HG02884 (cell line): ENCODE data around the gene PIGT.

Source experiments
- ATAC-seq: cut with Tn5 transposase; IDR thresholded peaks from one replicate; pipeline ENCODE4 v1.9.1; 2021; ENCODE audit warnings: mild to moderate bottlenecking, moderate library complexity; ENCODE audit not compliant: unreplicated experiment

The PIGT gene

DNA sequence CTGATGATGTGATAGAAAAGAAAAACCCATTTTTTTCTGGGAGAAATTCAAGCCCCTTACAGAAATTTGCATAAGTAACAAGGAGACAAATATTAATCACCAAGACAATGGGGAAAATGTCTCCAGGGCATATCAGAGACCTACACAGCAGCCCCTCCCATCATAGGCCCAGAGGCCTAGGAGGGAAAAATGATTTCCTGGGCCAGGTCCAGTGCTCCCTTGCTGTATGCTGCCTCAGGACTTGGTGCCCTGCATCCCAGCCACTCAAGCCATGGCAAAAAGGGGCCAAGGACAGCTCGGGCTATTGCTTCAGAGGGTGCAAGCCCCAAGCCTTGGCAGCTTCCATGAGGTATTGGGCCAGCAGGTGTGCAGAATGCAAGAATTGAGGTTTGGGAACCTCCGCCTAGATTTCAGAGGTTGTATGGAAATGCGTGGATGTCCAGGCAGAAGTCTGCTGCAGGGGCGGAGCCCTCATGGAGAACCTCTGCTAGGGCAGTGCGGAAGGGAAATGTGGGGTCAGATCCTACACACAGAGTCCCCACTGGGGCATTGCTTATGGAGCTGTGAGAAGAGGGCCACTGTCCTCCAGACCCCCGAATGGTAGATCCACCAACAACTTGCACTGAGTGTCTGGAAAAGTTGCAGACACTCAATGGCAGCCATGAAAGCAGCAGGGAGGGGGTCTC, 15.5 kb upstream of the PIGT start:
- no peak for ATAC-seq

DNA sequence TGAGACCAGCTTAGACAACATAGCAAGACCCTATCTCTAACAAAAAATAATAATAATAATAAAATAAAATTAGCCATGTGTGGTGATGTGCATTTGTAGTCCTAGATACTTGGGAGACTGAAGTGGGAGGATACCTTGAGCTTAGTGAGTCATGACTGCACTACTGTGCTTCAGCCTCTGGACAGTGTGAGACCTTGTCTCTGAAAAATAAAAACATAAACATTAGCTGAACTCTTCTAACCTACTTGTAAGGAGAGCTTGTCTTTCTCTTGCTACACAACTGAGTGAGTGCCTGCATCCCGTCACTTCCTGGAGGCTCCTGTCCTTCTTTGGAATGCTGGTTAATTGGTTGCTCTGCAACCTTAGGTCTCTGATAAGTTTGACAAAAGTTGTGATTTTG, 13.0 kb upstream of the PIGT start:
- ATAC-seq, result no peak

DNA sequence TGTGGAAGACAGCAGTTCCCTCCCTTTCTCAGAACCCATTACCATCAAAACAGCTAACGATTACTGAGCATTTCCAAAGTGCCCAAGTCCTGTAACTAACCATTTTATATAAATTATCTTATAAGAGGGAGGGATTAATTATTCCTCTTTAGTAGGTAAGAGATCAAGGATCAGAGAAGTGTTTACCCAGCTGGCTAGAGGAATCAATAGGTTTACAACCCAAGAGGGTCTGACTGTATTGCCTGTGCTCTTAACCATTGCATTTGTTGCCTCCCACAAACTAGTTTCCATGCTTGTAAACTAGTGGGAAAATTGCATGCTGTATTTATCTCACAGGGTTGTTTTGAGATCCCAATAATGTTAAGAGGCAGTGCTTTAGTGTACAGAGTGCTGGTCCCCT, 11.5 kb upstream of the PIGT start:
- ATAC-seq, result no peak

DNA sequence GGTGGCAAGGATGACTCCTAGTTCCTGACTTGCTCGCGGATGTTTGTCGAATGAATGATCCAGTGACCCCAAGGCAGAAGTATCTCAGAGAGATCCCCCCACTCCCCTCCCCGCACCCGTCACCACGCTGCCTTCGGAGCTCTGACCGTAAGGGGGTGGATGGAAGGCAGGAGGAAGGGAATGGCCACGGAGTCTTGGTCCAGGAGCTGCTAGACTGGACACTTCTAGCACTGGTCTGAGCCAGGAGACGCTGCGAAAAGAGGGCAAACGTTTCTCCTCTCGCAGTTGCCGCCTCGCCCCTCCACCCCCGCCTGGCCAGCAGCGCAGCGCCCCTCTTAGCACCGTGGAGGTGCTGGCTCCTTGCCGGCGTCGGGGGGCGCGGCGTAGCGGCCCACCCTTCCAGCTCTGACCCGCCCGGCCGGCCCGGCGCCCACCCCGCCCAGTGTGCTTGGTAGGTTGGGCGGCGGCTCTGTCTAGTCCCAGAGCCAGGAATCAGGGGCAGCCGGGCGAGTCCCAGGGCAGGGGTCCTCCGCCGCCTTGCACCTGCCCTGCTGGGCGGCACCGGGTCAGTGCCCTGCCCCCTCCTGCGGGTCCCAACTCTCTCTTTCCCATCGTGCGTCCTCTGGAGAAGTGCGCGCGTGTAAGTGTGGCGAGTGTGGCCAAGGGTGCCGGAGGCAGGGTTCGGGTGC, 10.2 kb upstream of the PIGT start:
- no peak for ATAC-seq

DNA sequence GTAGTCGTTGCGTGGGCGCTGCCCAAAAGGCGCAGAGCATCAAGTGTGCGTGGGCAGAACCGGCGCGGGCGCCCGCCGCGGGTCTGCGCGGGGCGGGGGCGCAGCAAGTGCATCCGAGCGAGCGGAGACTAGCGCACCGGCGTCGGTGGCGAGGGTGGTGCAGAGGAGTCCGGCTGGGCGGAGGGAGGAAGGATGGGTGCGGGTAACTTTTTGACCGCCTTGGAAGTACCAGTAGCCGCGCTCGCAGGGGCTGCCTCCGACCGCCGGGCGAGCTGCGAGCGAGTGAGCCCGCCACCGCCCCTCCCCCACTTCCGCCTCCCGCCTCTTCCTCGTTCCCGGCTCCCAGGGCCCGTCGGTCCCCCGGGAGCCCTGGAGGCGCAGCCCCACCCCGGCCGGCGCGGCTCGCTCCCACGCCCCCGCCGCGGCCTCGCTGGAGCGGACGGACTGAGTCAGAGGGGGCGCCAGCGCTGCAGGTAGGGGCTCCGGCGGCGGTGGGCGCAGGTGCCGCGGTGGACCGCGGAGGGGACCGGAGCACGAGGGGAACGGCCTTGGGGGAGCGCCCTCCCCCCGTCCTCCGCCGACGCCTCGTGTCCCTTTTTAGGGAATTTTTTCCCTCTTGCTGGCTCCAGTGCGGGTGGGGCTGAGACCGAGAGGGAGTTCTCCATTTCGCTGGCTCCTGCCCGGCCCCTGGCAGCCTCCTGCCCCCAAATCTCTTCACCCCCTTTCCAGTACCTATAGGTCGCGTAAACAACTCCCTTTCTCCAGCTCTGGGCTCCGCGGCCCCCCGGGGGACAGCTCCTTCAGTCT, 9.5 kb upstream of the PIGT start:
- ATAC-seq, result no peak

DNA sequence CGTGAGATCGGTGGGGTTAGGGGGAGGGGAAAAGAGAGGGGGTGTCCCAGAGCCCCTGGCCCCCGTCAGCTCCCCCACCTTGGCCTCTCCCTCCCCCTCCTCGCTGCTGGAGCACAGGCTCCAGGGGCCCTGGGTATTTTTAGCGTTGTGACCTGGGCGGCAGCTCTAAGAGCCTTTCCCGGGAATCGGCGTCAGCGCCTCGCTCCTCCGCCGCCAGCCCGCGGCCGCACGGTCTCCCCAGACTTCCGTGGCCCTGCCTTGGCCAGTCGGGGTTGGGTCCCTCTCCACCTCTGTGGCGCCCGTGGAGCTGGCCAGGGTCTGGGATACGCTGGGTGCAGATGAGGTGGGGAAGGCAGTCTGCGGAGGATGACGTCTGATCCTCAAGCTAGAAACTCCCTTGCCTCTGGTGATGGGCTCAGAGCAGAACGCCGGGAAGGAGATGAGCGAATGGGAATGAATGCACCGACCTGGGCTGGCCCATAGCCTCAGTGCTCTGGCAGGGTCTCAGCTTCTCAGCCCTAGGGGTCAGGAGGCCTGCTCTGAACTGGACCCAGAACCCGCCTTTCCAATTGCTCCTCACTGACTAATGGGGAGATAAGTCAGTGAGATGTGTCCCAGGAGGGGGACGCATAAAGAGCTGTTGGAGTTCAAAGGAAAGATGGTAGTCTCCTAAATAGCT, 8.7 kb upstream of the PIGT start:
- ATAC-seq, result no peak

DNA sequence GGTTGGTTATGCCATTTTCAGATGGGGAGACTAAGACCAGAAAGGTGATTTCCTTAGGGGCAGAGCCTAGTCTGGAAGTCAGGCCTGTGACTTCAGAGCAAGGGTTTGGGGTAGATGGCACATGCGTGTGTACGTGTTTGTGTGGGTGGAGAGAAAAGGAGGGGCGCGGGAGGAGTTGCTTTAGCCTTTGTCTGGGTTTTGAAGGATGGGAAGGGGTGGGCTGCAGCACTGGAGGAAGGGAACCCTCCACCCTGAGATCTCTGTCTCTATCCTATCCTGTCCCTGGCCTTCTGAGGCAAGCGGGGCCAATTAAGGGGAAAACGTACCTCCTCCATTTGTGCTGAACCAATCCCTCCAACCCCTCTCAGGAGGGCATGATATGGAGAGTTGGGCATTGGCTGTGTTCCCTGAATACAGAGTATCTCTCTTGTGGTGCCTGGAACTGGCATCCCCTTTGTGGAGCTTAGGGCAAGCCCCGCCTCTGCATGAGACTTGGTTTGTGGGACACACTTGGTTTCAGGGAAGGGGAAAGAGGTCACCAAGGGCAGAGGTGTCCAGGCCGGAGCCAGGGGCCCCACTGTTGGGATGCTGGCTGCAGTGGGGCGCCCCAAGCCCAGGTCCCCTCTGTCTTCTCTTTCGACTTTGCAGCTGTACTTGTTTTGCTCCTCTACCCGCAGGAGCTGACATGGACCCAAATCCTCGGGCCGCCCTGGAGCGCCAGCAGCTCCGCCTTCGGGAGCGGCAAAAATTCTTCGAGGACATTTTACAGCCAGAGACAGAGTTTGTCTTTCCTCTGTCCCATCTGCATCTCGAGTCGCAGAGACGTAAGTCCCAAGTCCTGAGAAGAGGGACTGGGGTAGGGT, 7.9 kb upstream of the PIGT start, which contains the start of gene DBNDD2:
Gene DBNDD2 (plus strand): TSS at position 507 of the 863 bp plus-strand sequence. CDS start 179 bp downstream, at position 686.
- no peak for ATAC-seq

DNA sequence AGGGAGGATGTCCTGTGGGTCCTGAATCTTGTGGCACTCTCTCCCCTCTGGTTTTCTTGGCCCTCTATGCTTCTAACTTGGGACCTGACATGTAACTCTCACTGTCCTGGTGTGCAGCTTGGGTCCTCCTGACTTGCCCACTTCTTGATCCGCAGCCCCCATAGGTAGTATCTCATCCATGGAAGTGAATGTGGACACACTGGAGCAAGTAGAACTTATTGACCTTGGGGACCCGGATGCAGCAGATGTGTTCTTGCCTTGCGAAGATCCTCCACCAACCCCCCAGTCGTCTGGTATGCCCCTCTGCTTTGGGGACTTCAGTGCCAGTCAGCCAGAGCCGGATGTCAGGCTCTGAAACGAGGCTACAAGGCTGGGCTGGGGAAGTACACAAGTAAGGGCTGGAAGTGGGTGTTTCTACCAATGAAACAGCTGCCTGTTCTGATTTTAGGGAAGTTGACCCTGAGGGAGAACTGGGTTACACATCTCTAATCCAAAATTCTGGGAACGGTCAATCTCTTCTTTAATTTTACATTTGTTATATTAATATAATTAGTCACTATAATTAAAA, 7.2 kb upstream of the PIGT start:
- no peak for ATAC-seq

DNA sequence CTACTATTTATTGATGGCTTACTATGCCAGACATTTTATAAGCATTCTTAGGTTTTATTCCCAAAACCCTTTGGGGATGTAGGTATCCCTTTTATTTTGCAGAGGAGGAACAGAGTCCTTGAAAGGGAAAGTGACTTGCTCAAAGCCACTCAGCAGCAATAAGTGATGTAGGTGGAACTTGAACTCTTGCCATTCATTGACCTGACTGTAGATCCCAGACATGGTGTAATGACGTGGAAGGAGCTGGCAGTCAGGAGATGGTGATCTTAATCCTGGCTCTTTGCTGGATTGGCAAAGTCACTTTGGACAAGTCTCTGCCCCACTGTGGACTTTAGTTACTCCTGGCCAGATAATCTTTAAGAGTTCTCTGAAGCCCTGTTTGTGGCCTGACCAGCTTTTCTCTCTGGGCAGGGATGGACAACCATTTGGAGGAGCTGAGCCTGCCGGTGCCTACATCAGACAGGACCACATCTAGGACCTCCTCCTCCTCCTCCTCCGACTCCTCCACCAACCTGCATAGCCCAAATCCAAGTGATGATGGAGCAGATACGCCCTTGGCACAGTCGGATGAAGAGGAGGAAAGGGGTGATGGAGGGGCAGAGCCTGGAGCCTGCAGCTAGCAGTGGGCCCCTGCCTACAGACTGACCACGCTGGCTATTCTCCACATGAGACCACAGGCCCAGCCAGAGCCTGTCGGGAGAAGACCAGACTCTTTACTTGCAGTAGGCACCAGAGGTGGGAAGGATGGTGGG, 6.2 kb upstream of the PIGT start:
- ATAC-seq, result no peak

DNA sequence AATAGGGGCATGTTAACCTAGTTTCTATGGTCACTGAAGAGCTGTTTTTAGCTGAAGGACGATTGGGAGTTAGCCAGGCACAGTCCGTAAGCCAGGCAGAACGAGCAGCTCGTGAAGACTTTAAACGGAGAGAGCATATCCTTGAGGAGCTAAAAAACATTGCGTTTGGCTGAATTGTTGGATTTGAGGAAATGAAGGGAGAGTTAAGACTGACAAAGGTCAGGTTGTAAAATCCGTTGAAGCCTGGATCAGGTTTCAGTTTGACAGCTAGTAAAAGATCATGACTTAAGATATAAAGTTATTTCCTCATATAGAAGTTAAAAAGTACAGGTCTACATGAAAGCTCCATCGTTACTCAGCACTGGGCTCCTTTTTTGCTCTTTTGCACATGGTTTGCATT, 5.1 kb upstream of the PIGT start:
- no peak for ATAC-seq

DNA sequence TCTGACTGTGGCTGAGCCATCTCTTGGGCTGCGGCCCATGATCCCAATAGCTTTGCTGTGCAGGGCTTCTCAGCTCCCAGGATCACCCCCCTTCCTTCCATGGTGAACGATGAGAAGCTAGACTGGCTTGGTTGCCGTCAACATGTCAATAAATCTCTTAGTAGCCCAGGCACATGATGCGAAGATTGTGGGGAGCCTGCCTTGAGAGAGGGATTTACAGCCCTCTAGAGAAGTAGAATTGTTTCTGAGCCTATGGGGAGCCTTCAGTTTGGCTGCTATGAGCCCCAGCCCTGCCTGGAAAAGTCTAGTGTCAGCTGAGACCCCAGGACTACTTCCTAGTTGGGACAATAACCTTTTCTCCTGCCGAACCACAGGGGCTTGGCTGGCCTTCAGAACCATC, 3.3 kb upstream of the PIGT start:
- ATAC-seq, result no peak

DNA sequence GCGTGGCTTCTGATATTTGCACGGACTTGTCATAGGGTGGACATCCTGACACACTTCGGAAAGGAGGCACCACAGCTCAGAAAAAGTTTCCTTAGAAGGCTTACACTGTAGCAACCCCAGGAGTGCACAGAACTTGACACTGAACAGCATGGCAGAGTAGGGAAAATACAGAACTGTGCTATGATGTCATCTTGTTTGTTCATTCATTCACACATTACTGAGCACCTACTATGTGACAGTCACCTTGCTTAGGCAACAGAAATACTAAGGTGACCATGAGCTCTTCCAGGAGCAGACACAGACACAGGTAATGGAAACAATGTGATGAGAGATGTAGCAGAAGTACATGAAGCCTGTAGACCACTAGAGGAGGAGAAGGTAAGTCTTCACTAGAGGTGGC, 2.5 kb upstream of the PIGT start:
- ATAC-seq, result no peak

DNA sequence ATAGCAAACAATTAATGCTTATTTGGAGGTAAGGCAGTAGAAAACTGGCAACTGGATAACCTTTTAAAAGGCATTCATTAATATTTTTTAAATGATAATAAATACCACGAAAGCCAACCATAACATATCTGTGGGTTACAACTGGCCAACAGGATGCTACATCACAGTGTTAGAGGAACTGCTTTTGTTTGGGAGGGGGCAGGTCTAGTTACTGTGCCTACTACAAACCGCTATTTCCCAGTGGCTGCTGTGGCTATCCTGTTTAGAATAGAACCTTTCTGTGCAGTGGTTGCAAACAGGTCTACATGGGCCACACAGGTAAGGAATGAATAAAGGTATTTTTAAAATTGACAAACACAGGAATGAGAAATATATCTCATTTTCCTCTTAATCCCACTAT, 976 bp downstream of the PIGT start:
- ATAC-seq, result no peak

DNA sequence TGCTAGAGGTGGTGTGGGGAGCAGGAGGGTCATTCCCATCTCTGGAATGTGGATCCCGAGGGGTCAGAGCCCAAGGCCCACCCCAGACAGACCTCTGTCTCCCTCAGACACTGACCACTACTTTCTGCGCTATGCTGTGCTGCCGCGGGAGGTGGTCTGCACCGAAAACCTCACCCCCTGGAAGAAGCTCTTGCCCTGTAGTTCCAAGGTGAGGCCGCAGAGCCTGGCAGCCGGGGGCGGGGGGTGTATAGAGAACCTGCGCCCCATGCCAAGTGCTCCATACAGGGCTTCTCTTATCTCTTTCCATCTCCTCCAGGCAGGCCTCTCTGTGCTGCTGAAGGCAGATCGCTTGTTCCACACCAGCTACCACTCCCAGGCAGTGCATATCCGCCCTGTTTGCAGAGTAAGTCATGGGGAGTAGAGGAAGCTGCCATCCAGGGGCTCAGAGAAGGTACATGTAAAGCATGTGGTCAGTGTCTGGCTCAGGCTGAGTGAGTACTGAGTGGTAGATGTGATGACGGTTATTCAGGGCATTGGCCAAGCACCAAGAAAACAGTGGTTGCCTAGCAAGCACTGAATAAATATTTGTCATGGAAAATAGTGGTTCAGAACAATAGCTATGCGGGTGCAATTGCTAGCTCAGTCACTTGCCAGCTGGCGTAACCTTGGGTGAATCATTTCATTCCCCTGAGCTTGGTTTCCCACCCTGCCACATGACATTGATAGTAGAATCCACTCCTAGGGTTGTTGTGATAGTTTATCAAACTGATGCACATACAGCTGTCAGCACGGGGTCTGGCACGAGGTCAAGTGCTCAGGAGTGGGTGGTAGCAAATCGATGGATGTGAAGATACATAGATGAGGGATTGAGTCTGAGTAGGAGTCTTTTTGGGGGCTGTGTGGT, 3.5 kb downstream of the PIGT start:
- peak; percentile 68 for ATAC-seq

DNA sequence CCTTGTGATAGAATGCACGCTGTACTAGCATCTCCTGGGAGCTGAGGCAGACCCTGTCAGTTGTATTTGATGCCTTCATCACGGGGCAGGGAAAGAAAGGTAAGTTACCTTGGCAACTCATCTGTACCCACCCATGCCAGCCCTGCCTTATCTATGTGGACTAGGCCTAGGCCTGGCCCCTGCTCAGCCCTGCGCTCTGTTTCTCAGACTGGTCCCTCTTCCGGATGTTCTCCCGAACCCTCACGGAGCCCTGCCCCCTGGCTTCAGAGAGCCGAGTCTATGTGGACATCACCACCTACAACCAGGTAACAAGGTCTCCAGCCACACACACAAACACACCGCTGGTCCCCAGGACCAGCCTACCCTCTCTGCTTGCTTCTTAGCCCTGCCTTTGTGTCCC, 4.2 kb downstream of the PIGT start:
- no peak for ATAC-seq

DNA sequence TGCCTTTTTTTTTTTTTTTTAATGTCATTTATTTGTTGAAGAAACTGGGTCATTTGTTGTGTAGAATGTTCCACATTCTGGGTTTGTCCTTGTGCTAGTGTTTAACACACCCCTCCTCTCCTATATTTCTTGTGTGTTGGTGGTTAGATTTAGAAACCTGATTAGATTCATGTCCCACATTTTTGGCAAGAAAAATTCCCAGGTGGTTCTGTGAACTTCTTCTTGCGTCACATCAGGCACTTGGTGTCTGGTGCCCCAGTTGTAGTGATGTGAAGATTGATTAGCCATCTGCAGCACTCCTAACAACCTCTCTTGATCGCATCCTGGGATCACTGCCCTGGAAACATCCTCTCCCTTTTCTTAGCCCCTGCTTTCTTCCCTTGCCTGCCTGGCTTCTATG, 7.8 kb downstream of the PIGT start:
- no peak for ATAC-seq

DNA sequence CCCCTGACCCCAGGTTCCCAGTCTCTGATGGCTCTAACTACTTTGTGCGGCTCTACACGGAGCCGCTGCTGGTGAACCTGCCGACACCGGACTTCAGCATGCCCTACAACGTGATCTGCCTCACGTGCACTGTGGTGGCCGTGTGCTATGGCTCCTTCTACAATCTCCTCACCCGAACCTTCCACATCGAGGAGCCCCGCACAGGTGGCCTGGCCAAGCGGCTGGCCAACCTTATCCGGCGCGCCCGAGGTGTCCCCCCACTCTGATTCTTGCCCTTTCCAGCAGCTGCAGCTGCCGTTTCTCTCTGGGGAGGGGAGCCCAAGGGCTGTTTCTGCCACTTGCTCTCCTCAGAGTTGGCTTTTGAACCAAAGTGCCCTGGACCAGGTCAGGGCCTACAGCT, 9.6 kb downstream of the PIGT start:
- no peak for ATAC-seq

DNA sequence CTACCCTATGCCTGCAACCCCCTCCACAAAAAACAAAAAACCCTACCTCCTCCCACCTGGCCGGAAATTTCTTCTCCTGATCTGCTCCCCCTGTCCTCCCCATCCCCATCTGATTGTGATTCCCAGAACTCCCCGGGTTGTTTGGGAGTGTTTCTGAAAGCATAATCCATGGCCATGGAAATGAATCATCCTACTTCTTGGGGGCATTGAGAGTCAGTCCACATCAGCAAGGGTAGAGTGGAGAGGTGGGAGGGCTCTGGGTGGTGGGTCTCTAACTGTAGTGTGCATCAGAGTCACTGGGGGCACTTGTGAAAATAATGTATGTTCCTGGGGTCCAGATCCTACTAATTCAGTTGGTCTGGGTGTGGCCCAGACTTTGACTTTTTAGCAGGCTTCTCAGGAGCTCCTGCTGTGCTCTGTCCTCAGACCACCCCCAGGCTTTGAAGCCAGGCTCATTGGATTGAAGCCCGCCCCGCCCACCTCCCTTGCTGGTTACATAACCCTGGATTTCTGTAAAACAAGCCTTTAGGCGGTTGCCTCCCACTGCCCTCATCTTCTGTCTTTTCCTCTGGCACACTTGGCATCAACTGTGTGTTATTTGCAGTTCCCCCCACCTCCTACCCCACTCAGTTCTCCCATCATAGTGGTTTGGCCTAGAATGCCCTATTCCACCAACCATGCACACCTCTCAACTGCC, 10.5 kb downstream of the PIGT start:
- no peak for ATAC-seq
